SH-SY5Y (cell line): ENCODE data around the gene PTBP1.

Experiments used
- GATA2 ChIP-seq: IDR thresholded peaks from 2 replicates; pipeline ENCODE4 v1.6.1; 2011; ENCODE audit warnings: mild to moderate bottlenecking, low read depth, low read length
- GATA3 ChIP-seq: IDR thresholded peaks from 2 replicates; pipeline ENCODE4 v1.6.1; 2011; ENCODE audit warnings: low read depth, mild to moderate bottlenecking, low read length, moderate library complexity

DNA sequence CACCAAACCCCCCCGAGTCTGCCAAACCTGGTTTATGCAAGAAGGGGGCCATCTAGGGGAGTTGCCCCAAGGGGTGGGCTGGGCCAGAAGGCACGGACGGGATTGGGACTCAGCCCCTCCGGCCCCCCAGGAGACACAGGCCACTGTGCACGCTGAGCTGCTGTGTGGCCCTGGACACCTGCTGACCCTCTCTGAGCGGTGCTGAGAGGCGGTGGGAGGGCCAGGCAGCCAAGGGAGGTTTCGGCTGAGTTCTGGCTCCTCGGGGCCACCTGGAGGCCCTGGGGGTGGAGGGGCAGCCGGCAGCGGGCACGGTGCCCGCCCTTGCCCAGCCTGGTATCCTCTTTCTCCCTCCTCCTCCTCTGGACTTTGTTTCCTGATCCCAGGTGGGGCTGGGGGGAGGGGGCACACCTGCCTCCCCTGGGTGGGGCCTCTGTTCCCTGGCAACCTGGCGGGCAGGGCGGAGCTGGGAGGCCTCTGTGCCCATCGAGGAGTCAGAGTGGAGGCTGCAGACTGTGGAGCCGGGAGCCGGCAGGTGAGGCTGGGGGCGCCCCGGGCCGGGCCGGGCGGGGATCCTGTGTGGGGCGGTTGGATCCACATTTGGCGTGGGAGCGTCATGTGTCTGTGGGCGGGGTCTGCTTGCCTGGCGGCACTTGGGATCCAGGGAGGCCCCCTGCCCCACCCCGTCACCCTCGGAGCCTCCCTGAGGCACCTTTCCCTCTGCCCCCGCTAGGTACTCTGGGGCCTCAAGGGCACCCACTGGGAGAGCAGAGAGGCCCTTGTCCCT is 46.4 kb upstream of the PTBP1 start, which contains the start of gene MISP:
- no peak for TF ChIP-seq GATA2
- TF ChIP-seq GATA3 = no peak
